Measurements from ENCODE around the gene PARK7. TPM values are rescaled to one million over a fixed set of nuclear protein-coding genes. Genes with fewer than 3 reads are reported as not detected.

PARK7 gene
- total and polyA plus RNA-seq, 7 donors = 176 to 270 (median 243) TPM

GRCh38 chr1:8022395-8023286 lies 61.1 kb downstream of the PARK7 start:
- TF ChIP-seq, protein P1, sequence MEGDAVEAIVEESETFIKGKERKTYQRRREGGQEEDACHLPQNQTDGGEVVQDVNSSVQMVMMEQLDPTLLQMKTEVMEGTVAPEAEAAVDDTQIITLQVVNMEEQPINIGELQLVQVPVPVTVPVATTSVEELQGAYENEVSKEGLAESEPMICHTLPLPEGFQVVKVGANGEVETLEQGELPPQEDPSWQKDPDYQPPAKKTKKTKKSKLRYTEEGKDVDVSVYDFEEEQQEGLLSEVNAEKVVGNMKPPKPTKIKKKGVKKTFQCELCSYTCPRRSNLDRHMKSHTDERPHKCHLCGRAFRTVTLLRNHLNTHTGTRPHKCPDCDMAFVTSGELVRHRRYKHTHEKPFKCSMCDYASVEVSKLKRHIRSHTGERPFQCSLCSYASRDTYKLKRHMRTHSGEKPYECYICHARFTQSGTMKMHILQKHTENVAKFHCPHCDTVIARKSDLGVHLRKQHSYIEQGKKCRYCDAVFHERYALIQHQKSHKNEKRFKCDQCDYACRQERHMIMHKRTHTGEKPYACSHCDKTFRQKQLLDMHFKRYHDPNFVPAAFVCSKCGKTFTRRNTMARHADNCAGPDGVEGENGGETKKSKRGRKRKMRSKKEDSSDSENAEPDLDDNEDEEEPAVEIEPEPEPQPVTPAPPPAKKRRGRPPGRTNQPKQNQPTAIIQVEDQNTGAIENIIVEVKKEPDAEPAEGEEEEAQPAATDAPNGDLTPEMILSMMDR (IDR thresholded peaks at IDR 0.05) = no peak
- TF ChIP-seq POLR2AphosphoS5 (IDR thresholded peaks at IDR 0.05) = no peak
- TF ChIP-seq EP300 (IDR thresholded peaks at IDR 0.05) = no peak
- TF ChIP-seq POLR2A (IDR thresholded peaks at IDR 0.05) = no peak
- 66 to 81% methylated on average over 3 of the region's 3 CpGs for WGBS, 2 donors
- intact Hi-C loops (cut with DNase I) = no loop called here
- H3K36me3 ChIP-seq = no peaks in the 10 kb centered on the region
- H3K9me3 ChIP-seq = no peaks in the 10 kb centered on the region
- no peak for DNase-seq
- H3K27ac ChIP-seq = peak overlapping the region; percentile 96 to 99 (median 97)
- H3K27me3 ChIP-seq = no peaks in the 10 kb centered on the region
- peak overlapping the region in 3 of 4 donors; percentile 82 to 97 (median 86) for H3K4me3 ChIP-seq
- peaks cover 0 to 83% (median 78%) of the 10 kb centered on the region in 4 donors for H3K4me1 ChIP-seq

GRCh38 chr1:8023287-8023994 lies 61.9 kb downstream of the PARK7 start:
- no peaks in the 10 kb centered on the region for H3K36me3 ChIP-seq
- H3K27me3 ChIP-seq = no peaks in the 10 kb centered on the region
- peaks cover 0 to 83% (median 79%) of the 10 kb centered on the region in 4 donors for H3K4me1 ChIP-seq
- no peaks in the 10 kb centered on the region for H3K9me3 ChIP-seq
- H3K27ac ChIP-seq = peak overlapping the region; percentile 96 to 99 (median 97)
- WGBS, 2 donors = 84 to 86% methylated on average over 10 of the region's 10 CpGs
- no peak for DNase-seq
- TF ChIP-seq POLR2A (IDR thresholded peaks at IDR 0.05) (no peak), POLR2AphosphoS5 (IDR thresholded peaks at IDR 0.05) (peak in 1 of 4 donors; percentile 5), EP300 (IDR thresholded peaks at IDR 0.05) (no peak)
- TF ChIP-seq, protein P1 (IDR thresholded peaks at IDR 0.05) = no peak
- intact Hi-C loops (cut with DNase I) = no loop called here
- H3K4me3 ChIP-seq = peak overlapping the region; percentile 63 to 97 (median 84)

- intact Hi-C loops (cut with DNase I) = no loop called here
- TF ChIP-seq POLR2AphosphoS5 (IDR thresholded peaks at IDR 0.05) = no peak
- no peak for TF ChIP-seq EP300 (IDR thresholded peaks at IDR 0.05)
- TF ChIP-seq, protein P1 (IDR thresholded peaks at IDR 0.05) = no peak
- no peak for TF ChIP-seq POLR2A (IDR thresholded peaks at IDR 0.05)
- Histone ChIP-seq H3K4me1 (peaks cover 0 to 83% (median 76%) of the 10 kb centered on the region in 4 donors), H3K4me3 (peak overlapping the region; percentile 63 to 97 (median 84)), H3K27ac (peak overlapping the region; percentile 96 to 99 (median 97)), H3K9me3 (no peaks in the 10 kb centered on the region), H3K36me3 (no peaks in the 10 kb centered on the region), H3K27me3 (no peaks in the 10 kb centered on the region)
- WGBS, 2 donors = 49 to 55% methylated on average over 1 of the region's 1 CpG
- DNase-seq = no peak
Measured at GRCh38 chr1:8023995-8024313, 62.4 kb downstream of the PARK7 start.

DNA sequence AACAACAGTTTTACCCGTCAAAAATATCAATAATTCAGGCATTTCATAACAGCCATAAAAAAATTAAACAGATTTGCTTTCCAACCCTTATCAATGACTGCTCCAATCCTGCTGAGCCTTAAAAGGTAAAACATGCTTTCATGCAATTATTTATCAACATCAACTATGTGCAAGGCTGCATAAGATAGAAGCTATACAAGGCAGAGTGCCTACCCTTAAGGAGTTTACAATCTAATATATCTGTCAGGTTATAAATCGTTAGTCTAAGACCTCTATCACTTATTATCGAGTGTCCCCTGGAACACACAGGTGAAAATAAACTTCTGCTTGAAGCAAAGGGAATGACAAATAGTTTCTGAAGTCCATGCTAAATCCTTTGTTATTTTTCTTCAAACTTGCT lies 62.8 kb downstream of the PARK7 start:
- WGBS, 2 donors = 60 to 80% methylated on average over 3 of the region's 3 CpGs
- intact Hi-C loops (cut with DNase I) = no loop called here
- peak overlapping the region; percentile 63 to 97 (median 84) for H3K4me3 ChIP-seq
- no peak for DNase-seq
- H3K27me3 ChIP-seq = no peaks in the 10 kb centered on the region
- TF ChIP-seq, protein P1 (IDR thresholded peaks at IDR 0.05) = no peak
- TF ChIP-seq POLR2AphosphoS5 (IDR thresholded peaks at IDR 0.05) = no peak
- no peak for TF ChIP-seq POLR2A (IDR thresholded peaks at IDR 0.05)
- no peak for TF ChIP-seq EP300 (IDR thresholded peaks at IDR 0.05)
- H3K9me3 ChIP-seq = no peaks in the 10 kb centered on the region
- H3K36me3 ChIP-seq = no peaks in the 10 kb centered on the region
- H3K27ac ChIP-seq = peak overlapping the region; percentile 96 to 99 (median 97)
- peaks cover 0 to 81% (median 72%) of the 10 kb centered on the region in 4 donors for H3K4me1 ChIP-seq

Data from sigmoid colon (tissue), 7 donors.